Stimulated activated CD4-positive, alpha-beta T cell treated with anti-CD3 and anti-CD28 coated beads, Interleukin-15, amount 100 ng/mL, for 48 hours (primary cell): Measurements from ENCODE around the gene NR1D1.

Experiments used
- DNase-seq, 2 donors: peaks; one replicate each; pipeline ENCODE4 v3.0.0-alpha.2; 2020; ENCODE audit warnings: low read depth in 2 of 2

NR1D1 gene

DNA sequence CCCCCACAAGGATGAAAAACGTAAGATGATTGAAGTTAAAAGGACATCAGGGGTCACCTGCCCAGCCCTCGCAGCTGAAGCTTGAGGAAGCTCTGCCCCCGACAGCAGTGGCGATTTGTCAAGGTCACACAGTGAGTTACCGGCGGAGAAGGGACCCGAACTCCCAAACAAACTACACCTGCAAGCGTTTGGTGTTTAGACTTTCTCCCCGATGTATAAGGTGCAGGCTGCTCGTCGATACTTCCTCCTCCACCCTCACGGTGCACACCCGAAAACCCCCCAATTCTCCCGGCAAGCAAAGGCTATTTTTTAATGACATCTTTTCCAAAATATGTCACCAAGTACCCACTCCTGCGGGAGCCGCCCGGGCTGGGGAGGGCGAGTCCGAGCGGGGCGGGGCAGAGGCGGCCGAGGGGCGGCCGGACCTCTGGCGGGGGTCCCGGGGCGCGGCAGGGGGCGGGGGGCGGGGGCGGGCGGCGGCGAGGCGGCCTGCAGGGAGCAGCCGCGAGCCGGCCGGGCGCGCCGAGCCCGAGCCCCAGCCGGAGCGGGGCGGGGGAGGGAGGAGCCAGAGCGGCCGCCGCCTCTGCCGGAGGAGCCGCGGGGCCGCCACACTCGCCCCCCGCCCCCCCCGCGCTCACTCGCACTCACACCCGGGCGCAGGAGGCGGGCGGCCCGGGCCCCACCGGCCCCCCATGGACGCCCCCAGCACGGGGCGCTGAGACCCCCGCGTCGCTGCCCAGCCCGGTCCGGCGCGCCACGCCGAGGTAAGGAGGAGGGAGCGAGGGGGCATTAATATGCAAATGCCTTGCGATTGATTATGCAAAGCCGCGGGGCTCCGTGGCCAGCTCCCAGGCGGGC is 37.8 kb downstream of the NR1D1 start, which contains the start of gene THRA:
Gene THRA (plus strand): TSS at position 637 of the 858 bp plus-strand sequence. CDS start 11,524 bp downstream, outside the sequence.
- DNase-seq = peak in 1 of 2 donors; percentile 55

DNA sequence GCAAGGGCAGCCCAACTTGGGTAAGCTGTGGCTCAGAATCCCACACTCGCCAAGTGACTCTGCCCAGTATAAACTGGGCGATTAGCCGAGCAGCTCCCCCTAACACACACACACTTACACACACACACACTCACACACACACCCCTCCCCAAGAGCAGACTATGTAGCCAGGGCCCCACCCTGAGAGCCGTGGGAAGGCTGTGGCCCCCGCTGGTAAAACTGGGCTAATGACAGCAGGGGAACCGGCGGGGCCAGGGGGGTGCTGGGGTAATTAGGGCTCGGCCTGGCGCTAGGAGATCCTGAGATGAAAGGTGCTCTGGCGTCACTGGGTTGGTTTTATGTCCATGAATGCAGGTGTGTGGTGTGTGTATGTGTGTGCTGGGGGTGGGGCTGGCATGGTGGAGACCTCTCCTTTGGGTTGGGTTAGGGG is 38.8 kb downstream of the NR1D1 start:
- no peak for DNase-seq

DNA sequence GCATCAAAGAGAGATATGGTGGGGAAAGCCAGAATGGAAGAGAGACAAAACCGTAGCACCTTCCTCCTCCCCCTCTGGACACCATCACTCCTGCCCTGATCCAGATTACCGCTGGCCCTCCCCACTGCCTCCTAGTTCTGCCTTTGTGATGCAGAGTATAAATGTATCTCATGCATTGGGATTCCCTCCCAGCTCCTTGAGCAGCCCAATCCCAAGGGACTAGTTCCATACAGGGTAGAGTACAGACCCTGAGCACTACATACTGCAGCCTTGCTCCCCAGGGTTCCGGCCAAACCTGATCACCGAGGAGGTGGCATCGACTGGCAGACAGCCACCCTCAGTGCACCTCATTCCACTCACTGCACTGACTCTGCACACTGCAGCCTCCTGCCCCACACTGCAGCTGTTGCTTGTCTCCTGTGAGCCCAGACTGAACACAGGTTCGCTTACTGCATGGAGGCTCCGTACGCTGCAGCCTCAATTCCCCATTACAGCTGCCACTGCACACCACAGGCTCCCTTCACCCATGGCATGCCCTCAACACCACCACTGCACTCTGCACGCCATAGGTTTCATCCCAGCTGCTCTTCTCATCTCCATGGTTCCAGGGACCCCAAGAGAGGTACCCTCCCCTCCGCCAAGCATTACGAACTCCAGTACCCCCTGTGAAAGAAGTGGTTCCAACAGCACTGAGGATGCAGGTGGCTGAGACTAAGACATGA is 39.3 kb downstream of the NR1D1 start:
- DNase-seq = no peak

DNA sequence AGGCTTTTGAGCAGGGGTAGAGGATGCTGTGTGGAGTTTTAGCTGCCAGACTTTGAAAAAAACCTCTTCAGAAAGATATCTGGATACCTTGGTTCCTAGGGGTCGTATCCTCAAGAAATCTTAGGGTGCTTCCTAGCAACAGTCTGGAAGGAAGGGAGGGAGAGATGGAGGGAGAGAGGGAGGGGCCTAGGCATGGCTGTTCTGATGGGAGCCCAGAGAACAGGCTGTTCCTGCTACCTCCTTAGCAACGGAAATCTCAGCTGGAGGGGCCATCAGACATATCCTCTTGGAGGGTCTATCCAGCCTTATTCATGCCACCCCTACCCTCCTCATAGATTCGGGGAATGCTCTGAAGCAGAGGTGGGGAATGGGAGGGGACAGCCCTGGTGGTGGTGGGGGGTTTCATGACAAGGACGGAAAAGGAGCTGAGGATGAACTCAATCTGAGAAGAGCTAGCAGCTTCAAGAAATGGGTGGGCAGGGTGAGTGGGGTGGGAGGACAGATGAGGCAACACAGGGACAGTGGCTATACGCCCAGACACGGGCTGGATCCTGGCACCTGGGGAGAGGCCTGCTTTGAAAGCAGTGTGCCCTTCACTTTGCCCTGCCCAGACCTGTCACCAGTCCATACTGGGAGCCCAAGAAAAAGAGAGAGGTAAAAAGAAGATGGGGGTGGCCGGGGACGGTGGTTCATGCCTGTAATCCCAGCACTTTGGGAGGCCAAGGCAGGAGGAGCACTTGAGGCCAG is 40.5 kb downstream of the NR1D1 start:
- DNase-seq = no peak

DNA sequence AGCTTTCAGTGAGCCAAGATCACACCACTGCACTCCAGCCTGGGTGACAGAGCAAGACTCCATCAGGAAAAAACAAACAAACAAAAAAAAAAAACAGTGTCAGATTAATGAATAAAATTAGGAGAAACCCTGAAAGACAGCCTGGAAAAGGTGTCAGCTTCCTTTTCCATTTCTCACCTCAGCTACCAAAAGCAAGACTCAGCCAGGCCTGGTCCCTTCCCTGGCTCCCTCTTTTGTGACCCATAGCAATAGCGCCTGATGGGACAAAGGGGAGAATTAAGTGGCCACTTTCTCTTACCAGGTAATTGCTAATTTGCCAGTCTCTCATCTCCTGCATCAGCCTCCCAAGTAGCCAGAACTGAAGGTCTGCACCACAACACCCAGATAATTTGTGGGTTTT is 41.5 kb downstream of the NR1D1 start:
- DNase-seq = no peak

DNA sequence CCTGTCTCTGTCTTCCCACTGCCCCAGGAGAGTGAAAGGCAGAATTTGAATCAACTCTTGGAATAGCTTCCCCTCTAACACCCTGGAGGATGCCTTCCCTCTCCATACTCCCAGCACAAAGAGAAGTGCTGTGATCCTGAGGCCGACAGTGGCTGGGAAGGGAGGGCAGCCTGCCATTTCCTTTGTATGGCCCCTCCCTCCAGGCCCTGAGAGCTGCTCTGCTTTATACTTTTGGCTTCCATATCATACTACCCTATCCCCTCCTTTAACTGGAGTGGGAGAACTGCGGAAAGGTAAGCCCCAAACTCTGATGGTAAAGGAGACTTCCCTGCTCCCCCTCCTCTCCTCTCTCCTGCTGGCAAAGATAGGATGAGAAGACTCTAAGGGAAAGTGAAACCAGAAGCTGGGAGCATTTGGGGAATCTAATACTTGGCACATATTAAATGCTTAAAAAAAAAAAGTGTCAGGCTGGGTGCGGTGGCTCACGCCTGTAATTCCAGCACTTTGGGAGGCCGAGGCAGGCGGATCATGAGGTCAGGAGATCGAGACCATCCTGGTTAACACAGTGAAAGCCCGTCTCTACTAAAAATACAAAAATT is 42.1 kb downstream of the NR1D1 start:
- DNase-seq = no peak

DNA sequence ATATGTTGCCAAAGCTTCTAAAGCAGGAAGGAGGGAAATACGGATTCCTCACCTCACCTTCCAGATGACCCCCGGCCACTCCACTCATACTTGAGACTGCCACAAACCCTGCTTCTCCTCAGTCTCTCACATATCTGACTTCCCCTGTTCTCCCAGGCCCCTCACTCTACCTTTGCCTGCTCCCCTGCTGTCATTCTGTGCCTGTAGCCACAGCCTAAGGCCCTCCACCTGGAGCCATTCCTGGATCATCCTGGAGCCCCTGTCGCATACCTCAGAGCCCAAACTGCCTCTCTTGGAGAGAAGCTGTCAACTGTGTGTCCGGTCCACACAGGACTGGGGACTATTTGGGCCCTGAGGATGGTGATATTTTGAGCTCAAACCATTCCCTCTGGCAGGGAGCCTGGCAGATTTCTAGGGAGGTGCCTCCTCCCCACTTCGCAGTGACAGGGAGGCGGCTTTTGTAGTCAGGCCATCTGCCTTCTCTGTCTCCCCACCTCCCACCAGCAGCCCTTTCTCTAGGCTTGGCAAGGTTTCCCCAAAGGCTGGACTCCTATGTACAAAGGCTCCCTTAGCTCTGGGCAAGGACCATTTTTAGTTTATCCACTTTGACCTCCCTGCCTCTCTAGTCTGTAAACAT is 43.9 kb downstream of the NR1D1 start:
- no peak for DNase-seq
